Immature natural killer cell (primary cell): ENCODE results near the gene MRPL44. TPM values are rescaled to one million over a fixed set of nuclear protein-coding genes. Genes with fewer than 3 reads are reported as not detected.
"Not testable (repeated sequence)": the region's sequence is repeated elsewhere in the genome, so short reads cannot be mapped to it uniquely, and the experiment has no call there.

Experiments
- DNase-seq, 3 donors: peaks; one replicate each; pipeline ENCODE4 v3.0.0; 2022; ENCODE audit warnings: mixed read lengths in 1 of 3
- H3K27ac Mint-ChIP-seq, 6 donors: one replicate each; pipeline ENCODE4 v1.8.0; 2020; ENCODE audit warnings: mixed read lengths in 6 of 6, mild to moderate bottlenecking in 5 of 6, inconsistent platforms in 4 of 6, moderate library complexity in 3 of 6
- H3K27me3 Mint-ChIP-seq, 3 donors: one replicate each; pipeline ENCODE4 v1.8.0; 2020 to 2021; ENCODE audit warnings: low read depth in 3 of 3, mild to moderate bottlenecking in 3 of 3, mixed read lengths in 3 of 3, moderate library complexity in 3 of 3, inconsistent platforms in 1 of 3
- H3K36me3 Mint-ChIP-seq, 3 donors: one replicate each; pipeline ENCODE4 v1.8.0; 2020; ENCODE audit warnings: mixed read lengths in 3 of 3, inconsistent platforms in 2 of 3, mild to moderate bottlenecking in 2 of 3
- H3K4me1 Mint-ChIP-seq, 2 donors: one replicate each; pipeline ENCODE4 v1.8.0; 2020; ENCODE audit warnings: inconsistent platforms in 2 of 2, mild to moderate bottlenecking in 2 of 2, mixed read lengths in 2 of 2, moderate library complexity in 1 of 2
- H3K4me3 Mint-ChIP-seq, 5 donors: one replicate each; pipeline ENCODE4 v1.8.0; 2020; ENCODE audit warnings: mild to moderate bottlenecking in 5 of 5, mixed read lengths in 5 of 5, inconsistent platforms in 3 of 5, moderate library complexity in 3 of 5
- H3K9me3 Mint-ChIP-seq, 6 donors: one replicate each; pipeline ENCODE4 v1.8.0; 2020; ENCODE audit warnings: mild to moderate bottlenecking in 6 of 6, mixed read lengths in 6 of 6, inconsistent platforms in 4 of 6, moderate library complexity in 3 of 6
- polyA plus RNA-seq, 3 donors: library from polyadenylated mRNA; unstranded; fragments of 300-500 nt; fragmentation: Illumina TruSeq; gene quantifications; one replicate each; pipeline ENCODE4 v1.2.3, GENCODE V29; 2021

MRPL44 gene
- polyA plus RNA-seq, 3 donors from 2014 or later = 25.3 to 39.6 (median 36.4) TPM

- no peak for DNase-seq
- peak overlapping the region in 5 of 6 donors; percentile 24 to 87 (median 64) for H3K27ac Mint-ChIP-seq
- H3K27me3 Mint-ChIP-seq = peaks cover 0 to 4% (median 3%) of the 10 kb centered on the region in 3 donors
- H3K4me3 Mint-ChIP-seq = peak overlapping the region in 3 of 5 donors; percentile 35 to 68 (median 61)
- H3K4me1 Mint-ChIP-seq = peaks cover 55 to 70% of the 10 kb centered on the region in 2 donors
- peaks cover 0 to 9% (median 0%) of the 10 kb centered on the region in 3 donors for H3K36me3 Mint-ChIP-seq
- no peaks in the 10 kb centered on the region for H3K9me3 Mint-ChIP-seq
These were observed 28.9 kb upstream of the MRPL44 start for GRCh38 chr2:223928113-223929006.

GRCh38 chr2:223929571-223930102, 27.6 kb upstream of the MRPL44 start:
- Mint-ChIP-seq H3K27me3 (peaks cover 0 to 4% (median 3%) of the 10 kb centered on the region in 3 donors), H3K27ac (peak overlapping the region; percentile 77 to 90 (median 86)), H3K4me1 (peaks cover 67 to 78% of the 10 kb centered on the region in 2 donors), H3K9me3 (no peaks in the 10 kb centered on the region), H3K4me3 (peak overlapping the region; percentile 69 to 80 (median 70)), H3K36me3 (peaks cover 0 to 9% (median 0%) of the 10 kb centered on the region in 3 donors)
- peak; percentile 46 to 55 (median 50) for DNase-seq

GRCh38 chr2:223930103-223930976, 26.9 kb upstream of the MRPL44 start:
- peak in 2 of 3 donors; percentile 21 to 24 for DNase-seq
- Mint-ChIP-seq H3K36me3 (peaks cover 0 to 9% (median 0%) of the 10 kb centered on the region in 3 donors), H3K27me3 (peaks cover 0 to 4% (median 3%) of the 10 kb centered on the region in 3 donors), H3K4me3 (peak overlapping the region; percentile 69 to 80 (median 70)), H3K27ac (peak overlapping the region; percentile 77 to 90 (median 86)), H3K9me3 (no peaks in the 10 kb centered on the region), H3K4me1 (peaks cover 74 to 84% of the 10 kb centered on the region in 2 donors)

GRCh38 chr2:223932816-223933800, 24.2 kb upstream of the MRPL44 start:
- no peaks in the 10 kb centered on the region for H3K9me3 Mint-ChIP-seq
- peak overlapping the region in 3 of 6 donors; percentile 9 to 57 (median 53) for H3K27ac Mint-ChIP-seq
- DNase-seq = no peak
- peak overlapping the region in 3 of 5 donors; percentile 36 to 77 (median 53) for H3K4me3 Mint-ChIP-seq
- H3K4me1 Mint-ChIP-seq = peaks cover 82 to 94% of the 10 kb centered on the region in 2 donors
- peaks cover 0 to 4% (median 3%) of the 10 kb centered on the region in 3 donors for H3K27me3 Mint-ChIP-seq
- no peaks in the 10 kb centered on the region for H3K36me3 Mint-ChIP-seq

GRCh38 chr2:223934870-223935269, 22.4 kb upstream of the MRPL44 start:
- H3K27me3 Mint-ChIP-seq = peaks cover 0 to 4% (median 0%) of the 10 kb centered on the region in 3 donors
- no peaks in the 10 kb centered on the region for H3K9me3 Mint-ChIP-seq
- H3K4me1 Mint-ChIP-seq = peaks cover 80 to 94% of the 10 kb centered on the region in 2 donors
- peaks cover 0 to 5% (median 4%) of the 10 kb centered on the region in 3 donors for H3K36me3 Mint-ChIP-seq
- H3K4me3 Mint-ChIP-seq = peak overlapping the region in 4 of 5 donors; percentile 4 to 30 (median 20)
- peak overlapping the region in 4 of 6 donors; percentile 15 to 56 (median 32) for H3K27ac Mint-ChIP-seq
- no peak for DNase-seq

- DNase-seq = no peak
- H3K4me1 Mint-ChIP-seq = peaks cover 73 to 87% of the 10 kb centered on the region in 2 donors
- H3K9me3 Mint-ChIP-seq = no peaks in the 10 kb centered on the region
- peaks cover 0 to 5% (median 4%) of the 10 kb centered on the region in 3 donors for H3K36me3 Mint-ChIP-seq
- peaks cover 0 to 2% (median 0%) of the 10 kb centered on the region in 3 donors for H3K27me3 Mint-ChIP-seq
- H3K4me3 Mint-ChIP-seq = no peak overlapping the region
- peak overlapping the region in 3 of 6 donors; percentile 4 to 46 (median 9) for H3K27ac Mint-ChIP-seq
These were observed 21.7 kb upstream of the MRPL44 start for GRCh38 chr2:223935459-223936125.

- Mint-ChIP-seq H3K4me1 (peaks cover 73 to 87% of the 10 kb centered on the region in 2 donors), H3K27me3 (peaks cover 0 to 7% (median 6%) of the 10 kb centered on the region in 3 donors), H3K4me3 (peak overlapping the region in 1 of 5 donors; percentile 10), H3K36me3 (peaks cover 0 to 8% (median 4%) of the 10 kb centered on the region in 3 donors), H3K9me3 (no peaks in the 10 kb centered on the region), H3K27ac (peak overlapping the region in 1 of 6 donors; percentile 42)
- no peak for DNase-seq
These were observed 20.4 kb upstream of the MRPL44 start for GRCh38 chr2:223936862-223937326.

GRCh38 chr2:223937535-223937934, 19.7 kb upstream of the MRPL44 start:
- no peak for DNase-seq
- Mint-ChIP-seq H3K4me3 (no peak overlapping the region), H3K27ac (no peak overlapping the region), H3K36me3 (peaks cover 0 to 8% (median 4%) of the 10 kb centered on the region in 3 donors), H3K4me1 (peaks cover 74 to 86% of the 10 kb centered on the region in 2 donors), H3K9me3 (no peaks in the 10 kb centered on the region), H3K27me3 (peaks cover 0 to 8% (median 7%) of the 10 kb centered on the region in 3 donors)

GRCh38 chr2:223939438-223939837, 17.8 kb upstream of the MRPL44 start:
- not testable (repeated sequence) for H3K27me3 Mint-ChIP-seq, DNase-seq, H3K36me3 Mint-ChIP-seq, H3K9me3 Mint-ChIP-seq
- Mint-ChIP-seq H3K4me1 (peaks cover 70 to 82% of the 10 kb centered on the region in 2 donors), H3K27ac (peak overlapping the region in 5 of 6 donors; percentile 20 to 76 (median 46)), H3K4me3 (peak overlapping the region in 1 of 5 donors; percentile 11)

GRCh38 chr2:223941579-223942277, 15.5 kb upstream of the MRPL44 start:
- H3K27me3 Mint-ChIP-seq = peaks cover 0 to 11% (median 8%) of the 10 kb centered on the region in 3 donors
- peaks cover 0 to 8% (median 4%) of the 10 kb centered on the region in 3 donors for H3K36me3 Mint-ChIP-seq
- H3K4me1 Mint-ChIP-seq = peaks cover 64 to 76% of the 10 kb centered on the region in 2 donors
- H3K9me3 Mint-ChIP-seq = no peaks in the 10 kb centered on the region
- peak overlapping the region; percentile 75 to 86 (median 79) for H3K4me3 Mint-ChIP-seq
- DNase-seq = peak; percentile 76 to 82 (median 81)
- H3K27ac Mint-ChIP-seq = peak overlapping the region; percentile 89 to 97 (median 96)

GRCh38 chr2:223943135-223943534, 14.1 kb upstream of the MRPL44 start:
- Mint-ChIP-seq H3K27ac (peak overlapping the region; percentile 49 to 91 (median 86)), H3K4me1 (peaks cover 53 to 62% of the 10 kb centered on the region in 2 donors), H3K4me3 (peak overlapping the region; percentile 83 to 93 (median 89)), H3K36me3 (peaks cover 0 to 8% (median 4%) of the 10 kb centered on the region in 3 donors), H3K9me3 (no peaks in the 10 kb centered on the region), H3K27me3 (peaks cover 0 to 13% (median 8%) of the 10 kb centered on the region in 3 donors)
- no peak for DNase-seq
